ENCODE measurements around the gene LRRC8A. TPM values are rescaled to one million over a fixed set of nuclear protein-coding genes. Genes with fewer than 3 reads are reported as not detected.
"Not testable (repeated sequence)": the region's sequence is repeated elsewhere in the genome, so short reads cannot be mapped to it uniquely, and the experiment has no call there.

LRRC8A gene
- total and polyA plus RNA-seq, 2 of the 13 experiments (the other 11 are each of a cell fraction or from before 2014, with no cell fraction given), result 16.1 to 40.6 TPM

DNA sequence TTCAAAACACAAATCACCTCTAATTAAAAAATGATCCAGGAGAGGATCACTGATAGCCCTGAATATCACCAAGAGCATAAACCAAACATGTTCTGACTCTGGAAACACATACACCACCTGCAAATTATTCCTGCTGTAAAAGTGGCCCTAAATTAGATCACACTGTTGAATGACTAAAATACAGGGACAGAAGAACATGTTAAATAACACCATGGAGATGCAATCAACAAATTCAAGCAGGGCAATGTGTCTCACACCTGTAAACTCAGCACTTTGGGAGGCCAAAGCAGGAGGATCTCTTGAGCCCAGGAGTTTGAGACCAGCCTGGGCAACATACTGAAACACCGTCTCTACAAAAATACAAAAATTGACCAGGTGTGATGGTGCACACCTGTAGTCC lies 34.1 kb upstream of the LRRC8A start:
- Histone ChIP-seq H2AFZ (ENCODE audit: low read length) (no peak overlapping the region), H3K9me3 (ENCODE audit: low read length) (peaks cover 5% of the 10 kb centered on the region), H3K27me3 (ENCODE audit: control insufficient read depth in 1 of 2, insufficient read depth in 2 of 2, low read length in 2 of 2) (no peaks in the 10 kb centered on the region), H3K79me2 (ENCODE audit: insufficient read depth, low read length) (peaks cover 19% of the 10 kb centered on the region), H3K4me2 (ENCODE audit: low read depth, low read length) (no peak overlapping the region), H3K9ac (ENCODE audit: insufficient read depth, low read depth, low read length) (no peak overlapping the region), H3K4me1 (ENCODE audit: insufficient read depth, low read length) (peaks cover 45% of the 10 kb centered on the region), H4K20me1 (ENCODE audit: insufficient read depth, low read length) (peaks cover 10% of the 10 kb centered on the region; the same call in 1 of the 2 replicates), H3K27ac (ENCODE audit: extremely low read length, insufficient read depth, low read length) (no peak overlapping the region), H3K4me3 (replicated peaks in 1 of 3; ENCODE audit: insufficient read depth in 1 of 3, low read depth in 2 of 3, low read length in 3 of 3) (no peak overlapping the region), H3K36me3 (replicated peaks in 1 of 2; ENCODE audit: control insufficient read depth in 1 of 2, insufficient read depth in 2 of 2, low read length in 2 of 2) (peaks cover 0 to 10% of the 10 kb centered on the region in 2 experiments; a peak in 3 of 5 replicates)
- ATAC-seq (no peak), FAIRE-seq (no peak), DNase-seq (ENCODE audit: low spot score) (no peak)
- no TSS peak for BruUV-seq (replicated peaks)
- 100% methylated on average over 1 of the region's 1 CpG for WGBS (ENCODE audit: low lambda C conversion rate)
- in situ Hi-C loops (cut with HindIII; ENCODE audit: extremely low pct_ligation_motif_present, low pct_unique_long_range_greater_than_20kb), result no loop called here
- ChIA-PET CTCF (ENCODE audit: low intra/inter-chr PET ratio, low total read pairs) (no interaction called here), POLR2A (no interaction called here)
- TF ChIP-seq AGO2 (optimal IDR thresholded peaks at IDR 0.05; ENCODE audit: low read depth, low read length) (no peak), ZNF484 (CRISPR knock-in tag; IDR thresholded peaks at IDR 0.05; ENCODE audit: borderline replicate concordance, low read depth) (peak; percentile 92; the same call in 1 of the 2 replicates)
- intact Hi-C loops (cut with micrococcal nuclease; ENCODE audit: unreplicated experiment), result no loop called here

DNA sequence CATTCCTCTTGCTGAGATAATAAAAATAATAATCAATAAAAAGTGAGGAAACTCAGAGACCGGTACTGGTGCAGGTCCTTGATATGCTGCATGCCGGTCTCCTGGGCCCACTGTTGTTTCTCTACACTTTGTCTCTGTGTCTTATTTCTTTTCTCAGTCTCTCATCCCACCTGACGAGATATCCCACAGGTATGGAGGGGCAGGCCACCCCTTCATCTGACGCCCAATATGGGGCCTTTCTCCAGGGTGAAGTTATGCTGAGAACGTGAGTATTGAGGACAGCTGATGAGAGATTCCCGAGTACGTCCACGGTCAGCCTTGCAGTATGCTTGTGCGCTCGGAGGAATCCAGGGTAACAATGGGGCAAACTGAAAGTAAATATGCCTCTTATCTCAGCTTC lies 30.9 kb upstream of the LRRC8A start:
- DNase-seq (ENCODE audit: low spot score); H3K36me3 ChIP-seq (replicated peaks in 1 of 2; ENCODE audit: control insufficient read depth in 1 of 2, insufficient read depth in 2 of 2, low read length in 2 of 2); H4K20me1 ChIP-seq (ENCODE audit: insufficient read depth, low read length); H3K9ac ChIP-seq (ENCODE audit: insufficient read depth, low read depth, low read length); H2AFZ ChIP-seq (ENCODE audit: low read length); H3K4me2 ChIP-seq (ENCODE audit: low read depth, low read length); BruUV-seq (replicated peaks); H3K4me3 ChIP-seq (replicated peaks in 1 of 3; ENCODE audit: insufficient read depth in 1 of 3, low read depth in 2 of 3, low read length in 3 of 3); in situ Hi-C loops (cut with HindIII; ENCODE audit: extremely low pct_ligation_motif_present, low pct_unique_long_range_greater_than_20kb); H3K9me3 ChIP-seq (ENCODE audit: low read length); H3K27me3 ChIP-seq (ENCODE audit: control insufficient read depth in 1 of 2, insufficient read depth in 2 of 2, low read length in 2 of 2); H3K27ac ChIP-seq (ENCODE audit: extremely low read length, insufficient read depth, low read length); FAIRE-seq; ATAC-seq; POLR2A ChIA-PET: not testable (repeated sequence)
- intact Hi-C loops (cut with micrococcal nuclease; ENCODE audit: unreplicated experiment), result loop anchor here (10.0 kb wide), 1 partner anchor 154 kb away; no protein-coding TSS in a partner anchor
- CTCF ChIA-PET (ENCODE audit: low intra/inter-chr PET ratio, low total read pairs), result interaction anchor here (1.5 to 3.5 kb wide), 2 partner anchors 77 to 155 kb away, joined by 4 to 33 read pairs; no protein-coding TSS in a partner anchor
- 88% methylated on average over 10 of the region's 10 CpGs for WGBS (ENCODE audit: low lambda C conversion rate)
- peaks cover 29% of the 10 kb centered on the region for H3K4me1 ChIP-seq (ENCODE audit: insufficient read depth, low read length)
- H3K79me2 ChIP-seq (ENCODE audit: insufficient read depth, low read length), result peaks cover 35% of the 10 kb centered on the region
